ENCODE data around the gene CDR2.
"Not testable (repeated sequence)": the region's sequence is repeated elsewhere in the genome, so short reads cannot be mapped to it uniquely, and the experiment has no call there.

CDR2 gene

GRCh38 chr16:22307838-22308237, 66.6 kb downstream of the CDR2 start:
- DNase-seq (ENCODE audit: low read depth), result no peak

- DNase-seq (ENCODE audit: low read depth), result no peak
Measured at GRCh38 chr16:22306788-22307187, 67.6 kb downstream of the CDR2 start.

GRCh38 chr16:22304411-22304810, 70.0 kb downstream of the CDR2 start:
- DNase-seq (ENCODE audit: low read depth), result no peak

- no peak for DNase-seq (ENCODE audit: low read depth)
Measured at GRCh38 chr16:22302776-22303363, 71.5 kb downstream of the CDR2 start.

GRCh38 chr16:22301423-22301822, 73.0 kb downstream of the CDR2 start:
- not testable (repeated sequence) for DNase-seq (ENCODE audit: low read depth)

- DNase-seq (ENCODE audit: low read depth), result peak; percentile 14
Measured at GRCh38 chr16:22300427-22301071, 73.9 kb downstream of the CDR2 start.

- DNase-seq (ENCODE audit: low read depth), result no peak
Measured at GRCh38 chr16:22299036-22299435, 75.4 kb downstream of the CDR2 start.

- DNase-seq (ENCODE audit: low read depth), result peak; percentile 55
Measured at GRCh38 chr16:22297871-22298733, 76.3 kb downstream of the CDR2 start.

- DNase-seq (ENCODE audit: low read depth), result peak; percentile 100
Measured at GRCh38 chr16:22297114-22297870, 77.1 kb downstream of the CDR2 start, which contains the start of gene POLR3E. POLR3E (plus strand) TSS chr16:22297409; CDS start chr16:22302969, 5,560 bp downstream.

GRCh38 chr16:22296225-22297113, 78.0 kb downstream of the CDR2 start:
- no peak for DNase-seq (ENCODE audit: low read depth)
